Caco-2 (cell line): ENCODE results near the gene HBG2. TPM values are rescaled to one million over a fixed set of nuclear protein-coding genes. Genes with fewer than 3 reads are reported as not detected.

Source experiments
- BruUV-seq: library from RNA; stranded (reverse); fragments of 400-500 nt; replicated peaks from 2 replicates; lab custom pipeline; 2021; lab: Mats Ljungman, UMichigan
- CTCF ChIA-PET: fragments of 300-600 bp; sonication (Branson Sonifier 250); formaldehyde crosslinking; loops from one replicate; lab custom pipeline; 2022; ENCODE audit warnings: antibody characterized with exemption; lab: Charles Lee
- POLR2A ChIA-PET: fragments of 300-600 bp; sonication (Branson Sonifier 250); formaldehyde crosslinking; loops from one replicate; lab custom pipeline; 2022; ENCODE audit warnings: antibody characterized with exemption; lab: Charles Lee
- DNase-seq, 2 experiments: peaks; one replicate each; pipeline versions ENCODE4 v3.0.0 to v3.0.0-alpha.2; 2020 to 2022
- H3K27me3 ChIP-seq: replicated peaks from 2 replicates; pipeline ENCODE4 v1.6.0; 2011; ENCODE audit warnings: low read length; ENCODE audit not compliant: control insufficient read depth, insufficient read depth
- H3K36me3 ChIP-seq: 2 replicates; pipeline ENCODE4 v1.5.1; 2011; ENCODE audit warnings: low read length; ENCODE audit not compliant: control insufficient read depth, insufficient read depth
- H3K4me1 ChIP-seq: fragments of 250-450 bp; sonication (Bioruptor Pico); 2 replicates; pipeline ENCODE4 v1.5.1; 2020; ENCODE audit warnings: mild to moderate bottlenecking
- H3K4me3 ChIP-seq: 2 replicates; pipeline ENCODE4 v1.5.1; 2011; ENCODE audit warnings: low read depth, mild to moderate bottlenecking, control low read depth, low read length
- H3K9me3 ChIP-seq: fragments of 250-450 bp; sonication (Bioruptor Pico); 2 replicates; pipeline ENCODE4 v1.5.1; 2020; ENCODE audit warnings: mild to moderate bottlenecking, moderate library complexity
- H3K27ac Mint-ChIP-seq: one replicate; pipeline ENCODE4 v1.8.0; 2022; ENCODE audit warnings: mixed read lengths; ENCODE audit not compliant: unreplicated experiment
- H3K27me3 Mint-ChIP-seq: one replicate; pipeline ENCODE4 v1.8.0; 2022; ENCODE audit warnings: mixed read lengths; ENCODE audit not compliant: insufficient read depth, unreplicated experiment
- H3K36me3 Mint-ChIP-seq: one replicate; pipeline ENCODE4 v1.8.0; 2022; ENCODE audit warnings: mild to moderate bottlenecking, mixed read lengths; ENCODE audit not compliant: insufficient read depth, unreplicated experiment
- H3K4me1 Mint-ChIP-seq: one replicate; pipeline ENCODE4 v1.8.0; 2022; ENCODE audit warnings: low read depth, mixed read lengths; ENCODE audit not compliant: unreplicated experiment
- H3K4me3 Mint-ChIP-seq: one replicate; pipeline ENCODE4 v1.8.0; 2022; ENCODE audit warnings: mild to moderate bottlenecking, moderate library complexity, mixed read lengths; ENCODE audit not compliant: unreplicated experiment
- H3K9me3 Mint-ChIP-seq: one replicate; pipeline ENCODE4 v1.8.0; 2022; ENCODE audit warnings: mixed read lengths; ENCODE audit not compliant: unreplicated experiment
- intact Hi-C: fragments of 100-400 bp; cut with micrococcal nuclease; formaldehyde crosslinking; loops from one replicate; pipeline ENCODE4 v1.10.0; 2022; ENCODE audit not compliant: unreplicated experiment
- total RNA-seq: library from RNA; stranded (reverse); gene quantifications from 2 replicates; pipeline ENCODE4 v1.2.3, GENCODE V29; 2022
- TF ChIP-seq, protein P1 (sequence below), 2 experiments: fragments of 200-600 bp in 1 of 2; IDR thresholded peaks; 1 replicate in 1 of 2; 2 replicates in 1 of 2; pipeline versions ENCODE4 v1.5.1 to v1.8.0; 2011 to 2022; ENCODE audit warnings: antibody characterized with exemption in 1 of 2, control low read depth in 1 of 2, inconsistent platforms in 1 of 2, low read depth in 1 of 2, low read length in 1 of 2, mild to moderate bottlenecking in 1 of 2, moderate library complexity in 1 of 2; ENCODE audit not compliant: insufficient read depth in 1 of 2, severe bottlenecking in 1 of 2, unreplicated experiment in 1 of 2

Gene HBG2
- total RNA-seq, 1 experiment from 2014 or later, result not detected

DNA sequence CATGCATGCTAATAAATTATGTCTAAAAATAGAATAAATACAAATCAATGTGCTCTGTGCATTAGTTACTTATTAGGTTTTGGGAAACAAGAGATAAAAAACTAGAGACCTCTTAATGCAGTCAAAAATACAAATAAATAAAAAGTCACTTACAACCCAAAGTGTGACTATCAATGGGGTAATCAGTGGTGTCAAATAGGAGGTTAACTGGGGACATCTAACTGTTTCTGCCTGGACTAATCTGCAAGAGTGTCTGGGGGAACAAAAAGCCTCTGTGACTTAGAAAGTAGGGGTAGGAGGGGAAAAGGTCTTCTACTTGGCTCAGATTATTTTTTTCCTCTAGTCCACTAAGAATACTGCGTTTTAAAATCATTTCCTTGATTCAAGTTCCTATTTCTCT, 26.9 kb downstream of the HBG2 start:
- Mint-ChIP-seq H3K9me3 (no peaks in the 10 kb centered on the region), H3K36me3 (no peaks in the 10 kb centered on the region), H3K4me1 (no peaks in the 10 kb centered on the region), H3K27ac (no peak overlapping the region), H3K4me3 (no peak overlapping the region), H3K27me3 (peaks cover 4% of the 10 kb centered on the region)
- Histone ChIP-seq H3K36me3 (no peaks in the 10 kb centered on the region), H3K4me1 (no peaks in the 10 kb centered on the region), H3K9me3 (no peaks in the 10 kb centered on the region), H3K27me3 (no peaks in the 10 kb centered on the region), H3K4me3 (no peak overlapping the region)
- no peak for DNase-seq
- intact Hi-C loops, result no loop called here
- no TSS peak for BruUV-seq
- ChIA-PET POLR2A (no interaction called here), CTCF (interaction anchor here (0.7 kb wide), 1 partner anchor 11 kb away, joined by 3 read pairs; no protein-coding TSS in a partner anchor)
- TF ChIP-seq, protein P1, sequence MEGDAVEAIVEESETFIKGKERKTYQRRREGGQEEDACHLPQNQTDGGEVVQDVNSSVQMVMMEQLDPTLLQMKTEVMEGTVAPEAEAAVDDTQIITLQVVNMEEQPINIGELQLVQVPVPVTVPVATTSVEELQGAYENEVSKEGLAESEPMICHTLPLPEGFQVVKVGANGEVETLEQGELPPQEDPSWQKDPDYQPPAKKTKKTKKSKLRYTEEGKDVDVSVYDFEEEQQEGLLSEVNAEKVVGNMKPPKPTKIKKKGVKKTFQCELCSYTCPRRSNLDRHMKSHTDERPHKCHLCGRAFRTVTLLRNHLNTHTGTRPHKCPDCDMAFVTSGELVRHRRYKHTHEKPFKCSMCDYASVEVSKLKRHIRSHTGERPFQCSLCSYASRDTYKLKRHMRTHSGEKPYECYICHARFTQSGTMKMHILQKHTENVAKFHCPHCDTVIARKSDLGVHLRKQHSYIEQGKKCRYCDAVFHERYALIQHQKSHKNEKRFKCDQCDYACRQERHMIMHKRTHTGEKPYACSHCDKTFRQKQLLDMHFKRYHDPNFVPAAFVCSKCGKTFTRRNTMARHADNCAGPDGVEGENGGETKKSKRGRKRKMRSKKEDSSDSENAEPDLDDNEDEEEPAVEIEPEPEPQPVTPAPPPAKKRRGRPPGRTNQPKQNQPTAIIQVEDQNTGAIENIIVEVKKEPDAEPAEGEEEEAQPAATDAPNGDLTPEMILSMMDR (IDR thresholded peaks at IDR 0.05; ENCODE audit: insufficient read depth in 1 of 2, low read depth in 1 of 2, low read length in 1 of 2, severe bottlenecking in 1 of 2, unreplicated experiment in 1 of 2), result no peak

DNA sequence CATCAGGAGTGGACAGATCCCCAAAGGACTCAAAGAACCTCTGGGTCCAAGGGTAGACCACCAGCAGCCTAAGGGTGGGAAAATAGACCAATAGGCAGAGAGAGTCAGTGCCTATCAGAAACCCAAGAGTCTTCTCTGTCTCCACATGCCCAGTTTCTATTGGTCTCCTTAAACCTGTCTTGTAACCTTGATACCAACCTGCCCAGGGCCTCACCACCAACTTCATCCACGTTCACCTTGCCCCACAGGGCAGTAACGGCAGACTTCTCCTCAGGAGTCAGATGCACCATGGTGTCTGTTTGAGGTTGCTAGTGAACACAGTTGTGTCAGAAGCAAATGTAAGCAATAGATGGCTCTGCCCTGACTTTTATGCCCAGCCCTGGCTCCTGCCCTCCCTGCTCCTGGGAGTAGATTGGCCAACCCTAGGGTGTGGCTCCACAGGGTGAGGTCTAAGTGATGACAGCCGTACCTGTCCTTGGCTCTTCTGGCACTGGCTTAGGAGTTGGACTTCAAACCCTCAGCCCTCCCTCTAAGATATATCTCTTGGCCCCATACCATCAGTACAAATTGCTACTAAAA, 27.8 kb downstream of the HBG2 start, which contains the start of gene HBB:
Gene HBB (minus strand): TSS at position 340 of the 579 bp plus-strand sequence. CDS start 50 bp downstream, at position 290.
- Histone ChIP-seq H3K4me1 (no peaks in the 10 kb centered on the region), H3K4me3 (no peak within 1 kb of the TSS), H3K36me3 (no peaks in the 10 kb centered on the region), H3K27me3 (no peaks in the 10 kb centered on the region), H3K9me3 (no peaks in the 10 kb centered on the region)
- ChIA-PET CTCF (interaction anchor here (0.7 kb wide), 1 partner anchor 12 kb away, joined by 3 read pairs; no protein-coding TSS in a partner anchor), POLR2A (no interaction called here)
- TF ChIP-seq, protein P1 (IDR thresholded peaks at IDR 0.05; ENCODE audit: insufficient read depth in 1 of 2, low read depth in 1 of 2, low read length in 1 of 2, severe bottlenecking in 1 of 2, unreplicated experiment in 1 of 2), result no peak
- intact Hi-C loops, result no loop called here
- Mint-ChIP-seq H3K9me3 (no peaks in the 10 kb centered on the region), H3K27ac (no peak within 1 kb of the TSS), H3K36me3 (no peaks in the 10 kb centered on the region), H3K4me3 (no peak within 1 kb of the TSS), H3K4me1 (no peaks in the 10 kb centered on the region), H3K27me3 (no peaks in the 10 kb centered on the region)
- no peak for DNase-seq
- BruUV-seq, result no TSS peak

DNA sequence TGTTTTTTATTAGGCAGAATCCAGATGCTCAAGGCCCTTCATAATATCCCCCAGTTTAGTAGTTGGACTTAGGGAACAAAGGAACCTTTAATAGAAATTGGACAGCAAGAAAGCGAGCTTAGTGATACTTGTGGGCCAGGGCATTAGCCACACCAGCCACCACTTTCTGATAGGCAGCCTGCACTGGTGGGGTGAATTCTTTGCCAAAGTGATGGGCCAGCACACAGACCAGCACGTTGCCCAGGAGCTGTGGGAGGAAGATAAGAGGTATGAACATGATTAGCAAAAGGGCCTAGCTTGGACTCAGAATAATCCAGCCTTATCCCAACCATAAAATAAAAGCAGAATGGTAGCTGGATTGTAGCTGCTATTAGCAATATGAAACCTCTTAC, 29.1 kb downstream of the HBG2 start:
- peaks cover 3% of the 10 kb centered on the region for H3K27me3 Mint-ChIP-seq
- DNase-seq, result no peak
- CTCF ChIA-PET, result no interaction called here
- Histone ChIP-seq H3K27me3 (no peaks in the 10 kb centered on the region), H3K4me3 (no peak overlapping the region), H3K4me1 (no peaks in the 10 kb centered on the region), H3K36me3 (no peaks in the 10 kb centered on the region), H3K9me3 (no peaks in the 10 kb centered on the region)
- H3K9me3 Mint-ChIP-seq, result peaks cover 6% of the 10 kb centered on the region
- no peaks in the 10 kb centered on the region for H3K36me3 Mint-ChIP-seq
- no peak overlapping the region for H3K4me3 Mint-ChIP-seq
- intact Hi-C loops, result no loop called here
- no peaks in the 10 kb centered on the region for H3K4me1 Mint-ChIP-seq
- TF ChIP-seq, protein P1 (IDR thresholded peaks at IDR 0.05; ENCODE audit: insufficient read depth in 1 of 2, low read depth in 1 of 2, low read length in 1 of 2, severe bottlenecking in 1 of 2, unreplicated experiment in 1 of 2), result no peak
- BruUV-seq, result no TSS peak
- POLR2A ChIA-PET, result no interaction called here
- no peak overlapping the region for H3K27ac Mint-ChIP-seq
